ENCODE data around the gene NRIP1.

DNA sequence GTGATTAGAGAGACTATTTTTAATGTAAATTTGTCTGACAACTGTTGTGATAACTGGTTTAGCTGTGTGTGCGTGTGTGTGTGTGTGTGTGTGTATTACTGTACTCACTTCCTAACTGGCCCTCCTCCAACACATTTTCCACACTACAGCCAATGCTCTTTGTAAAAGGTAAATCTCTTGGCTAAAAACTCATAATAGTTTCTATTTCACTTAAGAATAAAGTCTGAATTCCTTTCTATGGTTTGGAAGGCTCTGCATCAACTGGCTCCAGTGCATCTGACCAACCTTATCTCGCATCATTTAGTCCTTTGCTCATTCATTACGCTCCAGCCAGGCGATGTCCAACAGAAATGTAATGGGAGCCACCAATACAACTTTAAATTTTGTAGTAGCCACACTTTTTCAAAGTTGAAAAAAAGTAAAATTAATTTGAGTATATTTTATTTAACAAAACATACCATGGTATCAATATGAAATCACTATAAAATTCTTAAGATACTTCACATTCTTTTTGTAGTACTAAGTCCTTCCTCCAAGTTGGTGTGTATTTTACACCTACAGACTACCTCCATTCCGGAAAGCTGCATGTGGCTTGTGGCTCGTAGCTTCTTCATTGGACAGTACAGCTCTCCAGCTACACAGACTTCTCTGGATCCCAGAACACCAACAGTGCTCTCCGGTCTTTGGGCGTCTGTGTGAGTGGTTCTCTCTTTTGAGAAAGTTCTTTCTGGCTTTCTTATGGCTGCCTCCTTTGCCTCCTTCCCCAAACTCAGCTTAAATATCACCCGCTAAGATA lies 68.9 kb downstream of the NRIP1 start:
- TF ChIP-seq, protein P1, sequence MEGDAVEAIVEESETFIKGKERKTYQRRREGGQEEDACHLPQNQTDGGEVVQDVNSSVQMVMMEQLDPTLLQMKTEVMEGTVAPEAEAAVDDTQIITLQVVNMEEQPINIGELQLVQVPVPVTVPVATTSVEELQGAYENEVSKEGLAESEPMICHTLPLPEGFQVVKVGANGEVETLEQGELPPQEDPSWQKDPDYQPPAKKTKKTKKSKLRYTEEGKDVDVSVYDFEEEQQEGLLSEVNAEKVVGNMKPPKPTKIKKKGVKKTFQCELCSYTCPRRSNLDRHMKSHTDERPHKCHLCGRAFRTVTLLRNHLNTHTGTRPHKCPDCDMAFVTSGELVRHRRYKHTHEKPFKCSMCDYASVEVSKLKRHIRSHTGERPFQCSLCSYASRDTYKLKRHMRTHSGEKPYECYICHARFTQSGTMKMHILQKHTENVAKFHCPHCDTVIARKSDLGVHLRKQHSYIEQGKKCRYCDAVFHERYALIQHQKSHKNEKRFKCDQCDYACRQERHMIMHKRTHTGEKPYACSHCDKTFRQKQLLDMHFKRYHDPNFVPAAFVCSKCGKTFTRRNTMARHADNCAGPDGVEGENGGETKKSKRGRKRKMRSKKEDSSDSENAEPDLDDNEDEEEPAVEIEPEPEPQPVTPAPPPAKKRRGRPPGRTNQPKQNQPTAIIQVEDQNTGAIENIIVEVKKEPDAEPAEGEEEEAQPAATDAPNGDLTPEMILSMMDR (IDR thresholded peaks at IDR 0.05 in 2 of 3, conservative IDR thresholded peaks at IDR 0.05 in 1 of 3; ENCODE audit: control insufficient read depth in 2 of 3, extremely low read depth in 1 of 3, insufficient read depth in 1 of 3, low read depth in 3 of 3, low read length in 3 of 3): no peak
- TF ChIP-seq, protein P2, sequence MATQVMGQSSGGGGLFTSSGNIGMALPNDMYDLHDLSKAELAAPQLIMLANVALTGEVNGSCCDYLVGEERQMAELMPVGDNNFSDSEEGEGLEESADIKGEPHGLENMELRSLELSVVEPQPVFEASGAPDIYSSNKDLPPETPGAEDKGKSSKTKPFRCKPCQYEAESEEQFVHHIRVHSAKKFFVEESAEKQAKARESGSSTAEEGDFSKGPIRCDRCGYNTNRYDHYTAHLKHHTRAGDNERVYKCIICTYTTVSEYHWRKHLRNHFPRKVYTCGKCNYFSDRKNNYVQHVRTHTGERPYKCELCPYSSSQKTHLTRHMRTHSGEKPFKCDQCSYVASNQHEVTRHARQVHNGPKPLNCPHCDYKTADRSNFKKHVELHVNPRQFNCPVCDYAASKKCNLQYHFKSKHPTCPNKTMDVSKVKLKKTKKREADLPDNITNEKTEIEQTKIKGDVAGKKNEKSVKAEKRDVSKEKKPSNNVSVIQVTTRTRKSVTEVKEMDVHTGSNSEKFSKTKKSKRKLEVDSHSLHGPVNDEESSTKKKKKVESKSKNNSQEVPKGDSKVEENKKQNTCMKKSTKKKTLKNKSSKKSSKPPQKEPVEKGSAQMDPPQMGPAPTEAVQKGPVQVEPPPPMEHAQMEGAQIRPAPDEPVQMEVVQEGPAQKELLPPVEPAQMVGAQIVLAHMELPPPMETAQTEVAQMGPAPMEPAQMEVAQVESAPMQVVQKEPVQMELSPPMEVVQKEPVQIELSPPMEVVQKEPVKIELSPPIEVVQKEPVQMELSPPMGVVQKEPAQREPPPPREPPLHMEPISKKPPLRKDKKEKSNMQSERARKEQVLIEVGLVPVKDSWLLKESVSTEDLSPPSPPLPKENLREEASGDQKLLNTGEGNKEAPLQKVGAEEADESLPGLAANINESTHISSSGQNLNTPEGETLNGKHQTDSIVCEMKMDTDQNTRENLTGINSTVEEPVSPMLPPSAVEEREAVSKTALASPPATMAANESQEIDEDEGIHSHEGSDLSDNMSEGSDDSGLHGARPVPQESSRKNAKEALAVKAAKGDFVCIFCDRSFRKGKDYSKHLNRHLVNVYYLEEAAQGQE (IDR thresholded peaks at IDR 0.05; ENCODE audit: low read depth, low read length): no peak
- TF ChIP-seq BHLHE40 (IDR thresholded peaks at IDR 0.05; ENCODE audit: borderline replicate concordance in 1 of 2, low read depth in 2 of 2, low read length in 1 of 2): no peak

Data from GM12878 (cell line).